Measurements from ENCODE around the gene CEP85L. TPM values are rescaled to one million over a fixed set of nuclear protein-coding genes. Genes with fewer than 3 reads are reported as not detected.
"Not testable (repeated sequence)": the region's sequence is repeated elsewhere in the genome, so short reads cannot be mapped to it uniquely, and the experiment has no call there.

The CEP85L gene
- total RNA-seq, 1 donor from 2014 or later, result 51.5 TPM

DNA sequence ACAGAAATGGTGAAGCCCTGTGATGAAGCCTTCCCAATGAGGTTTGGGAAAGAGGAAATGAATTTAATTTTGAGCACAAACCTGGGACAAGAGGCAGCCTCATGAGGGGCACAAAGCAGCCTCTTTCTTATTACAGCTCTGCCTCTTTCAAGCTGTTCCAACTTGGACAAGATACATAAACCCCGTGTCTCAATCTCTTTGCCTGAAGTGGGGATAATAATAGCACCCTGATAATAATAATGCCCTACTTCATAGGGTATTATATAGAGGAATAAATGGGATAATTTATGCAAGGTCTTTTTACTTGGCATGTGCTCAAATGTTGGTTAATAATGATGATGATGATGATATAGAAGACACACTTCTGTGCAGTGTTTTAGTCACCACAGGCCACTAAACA, 194.4 kb downstream of the CEP85L start:
- Mint-ChIP-seq H3K27me3 (ENCODE audit: unreplicated experiment) (no peaks in the 10 kb centered on the region), H3K4me1 (ENCODE audit: low read depth, unreplicated experiment) (no peaks in the 10 kb centered on the region)

DNA sequence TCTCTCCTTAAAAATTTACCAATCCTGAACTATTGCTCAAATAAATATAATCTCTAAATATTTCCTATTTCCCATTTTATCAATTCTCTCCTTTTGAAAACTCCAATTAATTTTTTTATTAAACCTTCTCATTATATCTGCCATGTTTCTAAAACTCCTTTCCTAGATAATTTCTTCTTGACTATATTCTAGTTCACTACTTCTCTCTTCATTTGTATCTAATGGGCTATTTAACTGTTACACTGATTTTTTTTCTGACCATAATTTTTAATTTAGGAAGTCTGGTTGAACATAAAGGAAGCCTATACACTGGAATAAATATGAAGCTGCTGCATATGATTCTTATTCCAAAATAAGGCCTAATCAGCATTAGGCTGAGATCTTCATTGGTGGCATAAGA, 199.6 kb downstream of the CEP85L start:
- no peak overlapping the region for H3K4me3 Mint-ChIP-seq (ENCODE audit: unreplicated experiment)
- H3K9me3 Mint-ChIP-seq (ENCODE audit: unreplicated experiment), result peaks cover 23% of the 10 kb centered on the region
- H3K27me3 Mint-ChIP-seq (ENCODE audit: unreplicated experiment), result no peaks in the 10 kb centered on the region

More for the DNA sequence above, 194.4 kb downstream of the CEP85L start:
- Mint-ChIP-seq H3K27ac (ENCODE audit: unreplicated experiment) (no peak overlapping the region), H3K4me3 (ENCODE audit: unreplicated experiment) (no peak overlapping the region), H3K9me3 (ENCODE audit: unreplicated experiment) (peaks cover 10% of the 10 kb centered on the region), H3K36me3 (ENCODE audit: unreplicated experiment) (peaks cover 35% of the 10 kb centered on the region)
- TF ChIP-seq, protein P1, sequence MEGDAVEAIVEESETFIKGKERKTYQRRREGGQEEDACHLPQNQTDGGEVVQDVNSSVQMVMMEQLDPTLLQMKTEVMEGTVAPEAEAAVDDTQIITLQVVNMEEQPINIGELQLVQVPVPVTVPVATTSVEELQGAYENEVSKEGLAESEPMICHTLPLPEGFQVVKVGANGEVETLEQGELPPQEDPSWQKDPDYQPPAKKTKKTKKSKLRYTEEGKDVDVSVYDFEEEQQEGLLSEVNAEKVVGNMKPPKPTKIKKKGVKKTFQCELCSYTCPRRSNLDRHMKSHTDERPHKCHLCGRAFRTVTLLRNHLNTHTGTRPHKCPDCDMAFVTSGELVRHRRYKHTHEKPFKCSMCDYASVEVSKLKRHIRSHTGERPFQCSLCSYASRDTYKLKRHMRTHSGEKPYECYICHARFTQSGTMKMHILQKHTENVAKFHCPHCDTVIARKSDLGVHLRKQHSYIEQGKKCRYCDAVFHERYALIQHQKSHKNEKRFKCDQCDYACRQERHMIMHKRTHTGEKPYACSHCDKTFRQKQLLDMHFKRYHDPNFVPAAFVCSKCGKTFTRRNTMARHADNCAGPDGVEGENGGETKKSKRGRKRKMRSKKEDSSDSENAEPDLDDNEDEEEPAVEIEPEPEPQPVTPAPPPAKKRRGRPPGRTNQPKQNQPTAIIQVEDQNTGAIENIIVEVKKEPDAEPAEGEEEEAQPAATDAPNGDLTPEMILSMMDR (IDR thresholded peaks at IDR 0.05; ENCODE audit: partially characterized antibody, unreplicated experiment), result no peak
- no peak for DNase-seq

DNA sequence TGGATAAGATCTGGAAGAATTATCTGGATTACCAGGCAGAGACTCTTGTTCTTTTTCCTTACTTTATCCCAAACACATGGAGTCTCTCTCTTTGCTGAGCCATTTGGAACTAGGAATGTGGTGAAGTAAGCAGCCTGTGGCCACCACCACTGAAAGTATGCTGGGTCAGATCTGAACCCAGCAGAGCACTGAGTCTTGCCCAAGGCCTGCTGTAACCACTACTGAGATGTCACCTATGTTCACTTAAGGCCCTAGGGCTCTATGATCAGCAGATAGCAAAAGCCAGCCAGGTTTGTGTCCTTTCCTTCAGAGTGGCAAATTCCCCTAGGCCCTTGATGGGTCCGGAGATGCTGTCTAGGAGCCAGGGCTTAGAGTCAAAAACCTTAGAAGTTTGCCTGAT, 206.6 kb downstream of the CEP85L start:
- TF ChIP-seq, protein P1 (IDR thresholded peaks at IDR 0.05; ENCODE audit: partially characterized antibody, unreplicated experiment), result no peak
- H3K9me3 Mint-ChIP-seq (ENCODE audit: unreplicated experiment), result peaks cover 17% of the 10 kb centered on the region
- no peak overlapping the region for H3K27ac Mint-ChIP-seq (ENCODE audit: unreplicated experiment)
- no peaks in the 10 kb centered on the region for H3K4me1 Mint-ChIP-seq (ENCODE audit: low read depth, unreplicated experiment)
- peaks cover 48% of the 10 kb centered on the region for H3K36me3 Mint-ChIP-seq (ENCODE audit: unreplicated experiment)
- H3K4me3 Mint-ChIP-seq (ENCODE audit: unreplicated experiment), result no peak overlapping the region
- no peak for DNase-seq
- peaks cover 4% of the 10 kb centered on the region for H3K27me3 Mint-ChIP-seq (ENCODE audit: unreplicated experiment)

More for the DNA sequence above, 199.6 kb downstream of the CEP85L start:
- Mint-ChIP-seq H3K4me1 (ENCODE audit: low read depth, unreplicated experiment) (no peaks in the 10 kb centered on the region), H3K36me3 (ENCODE audit: unreplicated experiment) (peaks cover 59% of the 10 kb centered on the region), H3K27ac (ENCODE audit: unreplicated experiment) (no peak overlapping the region)
- no peak for DNase-seq
- TF ChIP-seq, protein P1 (IDR thresholded peaks at IDR 0.05; ENCODE audit: partially characterized antibody, unreplicated experiment), result no peak

DNA sequence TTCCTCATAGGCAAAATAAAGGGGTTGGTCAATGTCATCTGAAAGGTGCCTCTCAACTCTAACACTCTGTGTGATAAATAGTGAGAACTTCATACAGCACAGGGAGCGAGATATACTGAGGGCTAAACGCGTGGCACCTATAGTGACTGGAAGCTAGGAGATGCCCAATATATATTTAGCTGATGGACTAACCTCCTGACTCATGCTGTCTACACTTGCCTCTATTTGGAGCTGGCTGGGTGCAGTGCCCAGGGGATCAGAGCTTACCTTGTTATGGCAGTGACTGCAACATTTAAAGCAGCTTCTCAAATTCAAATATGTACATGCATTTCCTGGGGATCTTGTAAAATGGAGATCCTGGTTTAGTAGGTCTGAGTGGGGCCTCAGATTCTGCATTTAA, 214.9 kb downstream of the CEP85L start:
- Mint-ChIP-seq H3K36me3 (ENCODE audit: unreplicated experiment) (peaks cover 11% of the 10 kb centered on the region), H3K4me3 (ENCODE audit: unreplicated experiment) (no peak overlapping the region), H3K4me1 (ENCODE audit: low read depth, unreplicated experiment) (no peaks in the 10 kb centered on the region), H3K9me3 (ENCODE audit: unreplicated experiment) (peaks cover 2% of the 10 kb centered on the region), H3K27me3 (ENCODE audit: unreplicated experiment) (peaks cover 3% of the 10 kb centered on the region), H3K27ac (ENCODE audit: unreplicated experiment) (no peak overlapping the region)
- TF ChIP-seq, protein P1 (IDR thresholded peaks at IDR 0.05; ENCODE audit: partially characterized antibody, unreplicated experiment), result no peak
- no peak for DNase-seq

DNA sequence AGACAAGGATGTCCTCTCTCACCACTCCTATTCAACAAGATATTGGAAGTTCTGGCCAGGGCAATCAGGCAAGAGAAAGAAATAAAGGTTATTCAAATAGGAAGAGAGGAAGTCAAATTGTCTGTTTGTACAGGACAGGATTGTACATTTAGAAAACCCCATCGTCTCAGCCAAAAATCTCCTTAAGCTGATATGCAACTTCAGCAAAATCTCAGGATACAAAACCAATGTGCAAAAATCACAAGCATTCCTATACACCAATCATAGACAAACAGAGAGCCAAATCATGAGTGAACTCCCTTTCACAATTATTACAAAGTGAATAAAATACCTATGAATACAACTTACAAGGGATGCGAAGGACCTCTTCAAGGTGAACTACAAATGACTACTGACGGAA, 217.2 kb downstream of the CEP85L start:
- not testable (repeated sequence) for DNase-seq; H3K4me3 Mint-ChIP-seq (ENCODE audit: unreplicated experiment); H3K4me1 Mint-ChIP-seq (ENCODE audit: low read depth, unreplicated experiment); H3K36me3 Mint-ChIP-seq (ENCODE audit: unreplicated experiment); H3K27me3 Mint-ChIP-seq (ENCODE audit: unreplicated experiment); H3K27ac Mint-ChIP-seq (ENCODE audit: unreplicated experiment); H3K9me3 Mint-ChIP-seq (ENCODE audit: unreplicated experiment)

DNA sequence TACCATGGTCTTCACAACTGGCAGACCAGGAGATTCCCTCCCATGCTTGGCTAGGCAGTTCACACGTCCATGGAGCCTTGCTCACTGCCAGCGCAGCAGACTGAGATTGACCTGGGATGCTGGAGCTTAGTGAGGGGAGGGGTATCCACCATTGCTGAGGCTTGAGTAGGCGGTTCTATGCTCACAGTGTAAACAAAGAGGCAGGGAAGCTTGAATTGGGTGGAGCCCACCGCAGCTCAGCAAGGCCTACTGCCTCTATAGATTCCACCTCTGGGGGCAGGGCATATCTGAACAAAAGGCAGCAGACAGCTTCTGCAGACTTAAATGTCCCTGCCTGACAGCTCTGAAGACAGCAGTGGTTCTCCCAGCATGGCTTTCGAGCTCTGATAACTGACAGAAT, 230.1 kb downstream of the CEP85L start:
- not testable (repeated sequence) for H3K9me3 Mint-ChIP-seq (ENCODE audit: unreplicated experiment); H3K4me3 Mint-ChIP-seq (ENCODE audit: unreplicated experiment); H3K36me3 Mint-ChIP-seq (ENCODE audit: unreplicated experiment); H3K27me3 Mint-ChIP-seq (ENCODE audit: unreplicated experiment); DNase-seq; H3K27ac Mint-ChIP-seq (ENCODE audit: unreplicated experiment); H3K4me1 Mint-ChIP-seq (ENCODE audit: low read depth, unreplicated experiment)

All from glutamatergic neuron (in vitro differentiated cells).